ENCODE data around the gene TIGD1.

DNA sequence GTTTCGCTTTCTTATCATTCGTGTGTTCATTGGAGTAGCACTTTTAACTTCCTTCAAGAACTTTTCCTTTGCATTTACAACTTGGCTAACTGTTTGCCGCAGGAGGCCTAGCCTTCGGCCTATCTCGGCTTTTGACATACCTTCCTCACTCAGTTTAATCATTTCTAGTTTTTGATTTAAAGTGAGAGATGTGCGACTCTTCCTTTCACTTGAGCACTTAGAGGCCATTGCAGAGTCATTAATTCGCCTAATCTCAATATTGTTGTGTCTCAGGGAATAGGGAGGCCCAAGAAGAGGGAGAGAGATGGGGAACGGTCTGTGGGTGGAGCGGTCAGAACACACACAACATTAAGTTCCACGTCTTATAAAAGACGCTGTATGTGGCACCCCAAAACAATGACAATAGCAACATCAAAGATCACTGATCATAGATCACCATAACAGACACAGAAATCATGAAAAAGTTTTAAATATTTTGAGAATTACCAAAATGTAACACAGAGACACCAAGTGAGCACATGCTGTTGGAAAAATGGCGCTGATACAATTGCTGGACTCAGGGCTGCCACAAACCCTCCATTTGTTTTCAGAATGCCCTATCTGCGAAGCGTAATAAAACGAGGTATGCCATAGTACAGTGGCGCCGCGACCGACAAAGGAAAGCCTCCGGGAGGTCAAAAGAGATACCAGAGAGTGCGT is 553 bp downstream of the TIGD1 start:
- TF ChIP-seq CHD4 (IDR thresholded peaks at IDR 0.05; ENCODE audit: borderline replicate concordance, low read length) = no peak
- TF ChIP-seq ZNF274 (CRISPR knock-in tag; IDR thresholded peaks at IDR 0.05) = no peak
- TF ChIP-seq, protein P1, sequence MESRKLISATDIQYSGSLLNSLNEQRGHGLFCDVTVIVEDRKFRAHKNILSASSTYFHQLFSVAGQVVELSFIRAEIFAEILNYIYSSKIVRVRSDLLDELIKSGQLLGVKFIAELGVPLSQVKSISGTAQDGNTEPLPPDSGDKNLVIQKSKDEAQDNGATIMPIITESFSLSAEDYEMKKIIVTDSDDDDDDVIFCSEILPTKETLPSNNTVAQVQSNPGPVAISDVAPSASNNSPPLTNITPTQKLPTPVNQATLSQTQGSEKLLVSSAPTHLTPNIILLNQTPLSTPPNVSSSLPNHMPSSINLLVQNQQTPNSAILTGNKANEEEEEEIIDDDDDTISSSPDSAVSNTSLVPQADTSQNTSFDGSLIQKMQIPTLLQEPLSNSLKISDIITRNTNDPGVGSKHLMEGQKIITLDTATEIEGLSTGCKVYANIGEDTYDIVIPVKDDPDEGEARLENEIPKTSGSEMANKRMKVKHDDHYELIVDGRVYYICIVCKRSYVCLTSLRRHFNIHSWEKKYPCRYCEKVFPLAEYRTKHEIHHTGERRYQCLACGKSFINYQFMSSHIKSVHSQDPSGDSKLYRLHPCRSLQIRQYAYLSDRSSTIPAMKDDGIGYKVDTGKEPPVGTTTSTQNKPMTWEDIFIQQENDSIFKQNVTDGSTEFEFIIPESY (CRISPR knock-in tag; IDR thresholded peaks at IDR 0.05) = no peak
- no peak for TF ChIP-seq NR2F6 (IDR thresholded peaks at IDR 0.05)
- no peak for TF ChIP-seq NR2F6 (CRISPR knock-in tag; IDR thresholded peaks at IDR 0.05)
- TF ChIP-seq, protein P2, sequence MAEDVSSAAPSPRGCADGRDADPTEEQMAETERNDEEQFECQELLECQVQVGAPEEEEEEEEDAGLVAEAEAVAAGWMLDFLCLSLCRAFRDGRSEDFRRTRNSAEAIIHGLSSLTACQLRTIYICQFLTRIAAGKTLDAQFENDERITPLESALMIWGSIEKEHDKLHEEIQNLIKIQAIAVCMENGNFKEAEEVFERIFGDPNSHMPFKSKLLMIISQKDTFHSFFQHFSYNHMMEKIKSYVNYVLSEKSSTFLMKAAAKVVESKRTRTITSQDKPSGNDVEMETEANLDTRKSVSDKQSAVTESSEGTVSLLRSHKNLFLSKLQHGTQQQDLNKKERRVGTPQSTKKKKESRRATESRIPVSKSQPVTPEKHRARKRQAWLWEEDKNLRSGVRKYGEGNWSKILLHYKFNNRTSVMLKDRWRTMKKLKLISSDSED (CRISPR knock-in tag; IDR thresholded peaks at IDR 0.05) = no peak
- no peak for TF ChIP-seq SAFB2 (CRISPR knock-in tag; IDR thresholded peaks at IDR 0.05; ENCODE audit: borderline replicate concordance, low read depth)
- TF ChIP-seq, protein P3, sequence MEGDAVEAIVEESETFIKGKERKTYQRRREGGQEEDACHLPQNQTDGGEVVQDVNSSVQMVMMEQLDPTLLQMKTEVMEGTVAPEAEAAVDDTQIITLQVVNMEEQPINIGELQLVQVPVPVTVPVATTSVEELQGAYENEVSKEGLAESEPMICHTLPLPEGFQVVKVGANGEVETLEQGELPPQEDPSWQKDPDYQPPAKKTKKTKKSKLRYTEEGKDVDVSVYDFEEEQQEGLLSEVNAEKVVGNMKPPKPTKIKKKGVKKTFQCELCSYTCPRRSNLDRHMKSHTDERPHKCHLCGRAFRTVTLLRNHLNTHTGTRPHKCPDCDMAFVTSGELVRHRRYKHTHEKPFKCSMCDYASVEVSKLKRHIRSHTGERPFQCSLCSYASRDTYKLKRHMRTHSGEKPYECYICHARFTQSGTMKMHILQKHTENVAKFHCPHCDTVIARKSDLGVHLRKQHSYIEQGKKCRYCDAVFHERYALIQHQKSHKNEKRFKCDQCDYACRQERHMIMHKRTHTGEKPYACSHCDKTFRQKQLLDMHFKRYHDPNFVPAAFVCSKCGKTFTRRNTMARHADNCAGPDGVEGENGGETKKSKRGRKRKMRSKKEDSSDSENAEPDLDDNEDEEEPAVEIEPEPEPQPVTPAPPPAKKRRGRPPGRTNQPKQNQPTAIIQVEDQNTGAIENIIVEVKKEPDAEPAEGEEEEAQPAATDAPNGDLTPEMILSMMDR (CRISPR knock-in tag; IDR thresholded peaks at IDR 0.05) = no peak
- TF ChIP-seq HOXA9 (CRISPR knock-in tag; IDR thresholded peaks at IDR 0.05; ENCODE audit: borderline replicate concordance) = no peak; the same call in 1 of the 2 replicates
- TF ChIP-seq, protein P4, sequence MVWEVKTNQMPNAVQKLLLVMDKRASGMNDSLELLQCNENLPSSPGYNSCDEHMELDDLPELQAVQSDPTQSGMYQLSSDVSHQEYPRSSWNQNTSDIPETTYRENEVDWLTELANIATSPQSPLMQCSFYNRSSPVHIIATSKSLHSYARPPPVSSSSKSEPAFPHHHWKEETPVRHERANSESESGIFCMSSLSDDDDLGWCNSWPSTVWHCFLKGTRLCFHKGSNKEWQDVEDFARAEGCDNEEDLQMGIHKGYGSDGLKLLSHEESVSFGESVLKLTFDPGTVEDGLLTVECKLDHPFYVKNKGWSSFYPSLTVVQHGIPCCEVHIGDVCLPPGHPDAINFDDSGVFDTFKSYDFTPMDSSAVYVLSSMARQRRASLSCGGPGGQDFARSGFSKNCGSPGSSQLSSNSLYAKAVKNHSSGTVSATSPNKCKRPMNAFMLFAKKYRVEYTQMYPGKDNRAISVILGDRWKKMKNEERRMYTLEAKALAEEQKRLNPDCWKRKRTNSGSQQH (CRISPR knock-in tag; IDR thresholded peaks at IDR 0.05; ENCODE audit: low read depth) = no peak
